GM21381 (cell line): Measurements from ENCODE around the gene SELENOS.

Source experiments
- ATAC-seq: cut with Tn5 transposase; IDR thresholded peaks from one replicate; pipeline ENCODE4 v1.9.1; 2021; ENCODE audit warnings: mild to moderate bottlenecking, moderate library complexity; ENCODE audit not compliant: unreplicated experiment

The SELENOS gene

DNA sequence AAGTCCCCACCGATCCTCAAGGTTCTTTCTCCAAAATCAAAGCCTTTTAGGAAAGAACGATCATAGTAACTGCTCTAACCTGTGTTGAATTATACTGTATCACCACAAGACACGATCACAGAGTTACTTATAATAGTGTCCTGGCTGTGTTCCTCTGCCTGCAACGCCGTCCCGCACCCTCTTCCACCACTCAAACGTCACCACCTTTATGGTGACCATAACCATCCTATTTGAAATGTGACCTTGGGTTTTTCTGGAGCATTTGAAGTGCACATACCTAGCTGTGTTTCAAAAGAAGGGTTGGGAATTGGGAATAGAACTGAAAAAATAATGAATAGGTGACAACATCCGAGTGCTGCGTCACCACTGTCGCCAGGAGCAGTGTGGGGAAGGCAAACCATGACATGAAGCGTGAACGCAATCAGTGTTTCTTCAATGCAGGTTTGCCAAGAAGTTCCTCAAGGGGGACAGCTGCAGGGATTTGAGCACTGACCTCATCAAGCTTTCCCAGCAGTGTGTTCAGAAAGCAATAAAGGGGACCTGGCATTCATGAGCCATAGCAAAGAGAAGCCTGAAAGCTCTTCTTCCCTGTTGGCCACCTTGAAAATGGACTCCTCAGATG is 769 bp upstream of the SELENOS start:
- no peak for ATAC-seq

- ATAC-seq, result peak; percentile 30
These were observed 716 bp downstream of the SELENOS start for GRCh38 chr15:101276501-101277037.

DNA sequence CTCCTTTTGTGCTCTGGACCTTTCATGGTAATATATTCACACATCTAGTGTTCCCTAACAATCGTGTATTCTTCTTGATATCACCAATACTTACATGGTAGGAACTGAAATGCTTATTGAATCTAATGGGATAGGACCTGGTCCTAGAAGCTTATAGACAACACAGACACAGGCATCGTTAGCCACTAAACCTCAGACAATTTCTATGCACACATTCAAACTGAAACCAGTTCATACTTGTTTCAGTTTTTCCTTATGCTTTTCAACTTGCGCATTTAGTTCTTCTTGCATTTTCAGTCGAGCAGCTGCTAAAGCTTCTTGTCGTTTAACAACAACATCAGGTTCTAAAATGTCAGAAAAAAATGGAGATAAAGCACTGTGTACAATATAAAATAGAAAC is 2.3 kb downstream of the SELENOS start:
- no peak for ATAC-seq

DNA sequence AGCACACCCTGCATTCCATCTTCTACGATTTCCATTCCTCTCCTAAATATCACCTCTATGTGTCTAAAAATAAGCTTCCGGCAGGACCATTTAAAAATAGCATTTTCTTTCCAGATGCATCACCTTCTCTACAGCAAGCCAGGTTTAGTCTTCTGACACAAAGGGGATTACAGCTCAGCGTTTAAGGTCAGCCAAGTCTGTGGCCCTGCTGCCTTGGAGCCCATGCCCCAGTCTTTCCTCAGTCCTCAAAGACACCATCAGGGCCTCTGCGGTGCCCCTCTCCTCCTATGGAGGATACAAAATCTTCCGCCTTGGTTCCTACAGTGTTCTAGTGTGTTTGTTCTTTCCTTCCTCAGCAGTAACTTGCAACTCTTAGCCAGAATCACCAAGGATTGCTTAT is 3.8 kb downstream of the SELENOS start:
- no peak for ATAC-seq

DNA sequence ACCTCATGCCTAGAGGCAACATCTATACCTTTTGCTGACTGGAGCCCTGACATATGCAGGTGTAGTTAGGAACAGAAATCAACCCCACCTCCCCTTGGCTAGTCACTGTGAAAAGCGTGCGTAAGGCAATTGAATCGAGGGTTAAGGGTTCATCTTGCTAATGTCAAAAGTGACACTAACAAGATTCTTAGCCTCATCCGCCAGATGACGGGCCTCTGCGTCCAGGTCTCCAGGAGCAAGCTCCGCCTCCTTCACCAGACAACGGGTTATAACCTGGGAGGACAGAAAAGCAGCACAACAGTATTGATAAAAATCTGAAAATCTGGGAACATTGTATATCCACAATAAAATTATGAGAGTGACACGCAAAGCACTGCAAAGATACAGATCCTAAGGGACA is 4.7 kb downstream of the SELENOS start:
- no peak for ATAC-seq

- ATAC-seq, result no peak
These were observed 7.6 kb downstream of the SELENOS start for GRCh38 chr15:101269479-101270223.

DNA sequence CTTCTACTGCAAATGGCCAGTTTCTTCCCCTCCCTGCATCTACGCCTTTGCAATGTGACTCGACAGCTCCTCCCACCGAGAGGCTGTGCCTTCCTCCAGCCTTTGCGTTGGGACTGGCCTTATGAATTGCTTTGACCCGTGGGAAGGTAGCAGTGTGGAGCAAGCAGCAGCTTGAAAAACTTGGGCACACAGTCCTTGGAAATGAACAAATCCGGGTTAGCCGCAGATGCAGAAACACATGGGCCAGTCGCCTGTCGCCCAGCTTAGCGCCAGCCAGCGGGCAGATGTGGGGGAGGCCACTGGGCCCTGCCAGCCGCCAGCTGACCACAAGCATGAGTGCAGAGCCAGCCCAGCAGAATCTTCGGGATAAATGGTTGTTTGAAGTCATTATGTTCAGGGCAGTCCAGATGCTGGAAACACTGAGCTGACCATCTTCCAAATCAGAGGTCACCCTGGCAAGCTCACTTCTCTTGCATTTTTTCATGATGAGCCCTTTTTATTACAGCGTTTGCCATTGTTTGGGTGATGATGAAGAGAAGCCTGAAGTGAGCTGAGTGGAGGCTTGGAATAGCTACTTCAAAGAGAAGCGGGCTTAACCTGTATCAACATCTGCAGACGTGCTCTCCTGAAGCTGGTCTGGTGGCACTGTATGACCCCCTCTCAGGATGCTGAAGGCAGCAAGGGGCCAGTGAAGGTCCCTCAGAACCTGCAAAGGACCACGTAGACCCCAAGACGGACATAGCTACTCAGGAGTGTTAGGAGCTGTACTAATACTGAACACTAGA is 9.8 kb downstream of the SELENOS start:
- ATAC-seq, result no peak

- ATAC-seq, result no peak
These were observed 10.5 kb downstream of the SELENOS start for GRCh38 chr15:101266787-101267186.

GRCh38 chr15:101266034-101266433 is 11.3 kb downstream of the SELENOS start:
- ATAC-seq, result no peak

DNA sequence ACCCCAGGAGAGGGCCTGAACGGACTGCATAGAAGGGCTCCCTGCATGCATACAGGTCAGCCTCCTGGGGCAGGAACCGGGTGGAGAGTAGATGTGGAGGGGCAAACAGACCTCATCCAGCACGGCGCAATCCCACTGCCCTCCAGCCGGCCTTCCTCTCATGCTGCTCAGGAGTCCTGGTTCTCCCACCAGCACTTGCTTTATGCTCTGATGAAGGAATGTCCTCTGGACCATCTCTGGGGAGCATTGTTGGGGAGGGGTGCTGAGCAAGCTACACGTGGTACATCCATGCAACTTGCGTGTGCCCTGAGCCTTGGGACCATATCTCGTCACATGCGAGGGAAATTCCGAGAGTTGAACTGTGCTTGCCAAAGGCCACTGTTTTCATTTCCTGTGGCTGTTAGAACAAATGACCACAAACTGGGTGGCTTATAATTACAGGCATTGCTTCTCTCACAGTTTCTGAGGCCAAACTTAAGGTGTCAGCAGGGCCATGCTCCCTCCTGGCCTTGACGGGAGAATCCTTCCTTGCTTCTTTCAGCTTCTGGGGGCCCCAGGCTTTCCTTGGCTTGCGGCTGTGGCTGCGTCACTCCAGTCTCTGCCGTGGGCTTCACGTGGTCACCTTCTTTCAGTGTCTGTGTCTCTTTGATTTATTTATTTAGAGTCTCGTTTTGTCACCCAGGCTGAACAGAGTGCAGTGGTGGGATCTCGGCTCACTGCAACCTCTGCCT is 12.2 kb downstream of the SELENOS start:
- no peak for ATAC-seq

- no peak for ATAC-seq
These were observed 13.3 kb downstream of the SELENOS start for GRCh38 chr15:101264011-101264410.

GRCh38 chr15:101262551-101262950 is 14.7 kb downstream of the SELENOS start:
- ATAC-seq, result no peak

DNA sequence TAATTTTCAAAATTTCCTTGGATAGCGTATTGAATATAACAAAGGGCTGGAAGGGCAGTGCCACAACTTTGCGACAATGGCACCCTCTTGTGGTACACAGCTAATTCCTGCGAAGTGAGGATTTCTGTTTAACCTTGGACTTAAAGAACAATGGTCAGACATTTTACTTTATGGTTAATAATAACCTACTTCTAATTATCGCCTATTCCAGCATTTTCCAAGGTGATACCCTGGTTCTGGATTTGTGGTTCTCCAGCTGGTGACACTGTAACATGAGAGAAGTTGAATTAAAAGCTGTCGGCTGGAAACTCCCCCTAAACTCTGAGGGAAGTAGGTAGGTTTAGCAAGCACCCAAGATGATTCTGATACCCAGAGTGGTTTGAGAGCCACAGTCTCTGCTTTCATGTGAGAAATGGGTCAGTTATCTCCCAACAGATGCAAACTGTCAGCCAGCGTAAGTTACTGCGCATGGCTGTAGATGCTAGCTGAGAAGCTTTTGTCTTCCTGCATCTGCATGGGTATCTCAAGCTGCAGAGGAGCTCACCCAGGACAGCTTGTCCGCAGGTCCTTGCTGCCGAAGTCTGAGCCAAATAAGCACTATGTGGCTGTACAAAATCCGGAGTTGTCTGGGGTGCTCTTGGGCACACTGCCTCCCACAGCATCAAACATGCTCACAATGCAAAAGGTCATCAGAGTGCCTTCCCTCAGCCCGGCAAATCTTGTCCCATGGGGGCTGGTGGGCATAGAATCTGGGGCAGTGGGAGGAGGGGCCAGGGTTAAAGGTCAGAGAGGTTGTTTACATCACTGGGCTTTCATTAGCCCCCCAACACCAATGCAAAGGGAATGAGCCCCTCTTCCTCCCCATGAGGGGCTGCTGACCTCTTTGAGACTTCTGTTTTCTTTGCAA is 18.8 kb downstream of the SELENOS start:
- no peak for ATAC-seq

- ATAC-seq, result no peak
These were observed 20.5 kb downstream of the SELENOS start for GRCh38 chr15:101256757-101257156.

GRCh38 chr15:101255615-101256241 is 21.6 kb downstream of the SELENOS start:
- ATAC-seq, result no peak

DNA sequence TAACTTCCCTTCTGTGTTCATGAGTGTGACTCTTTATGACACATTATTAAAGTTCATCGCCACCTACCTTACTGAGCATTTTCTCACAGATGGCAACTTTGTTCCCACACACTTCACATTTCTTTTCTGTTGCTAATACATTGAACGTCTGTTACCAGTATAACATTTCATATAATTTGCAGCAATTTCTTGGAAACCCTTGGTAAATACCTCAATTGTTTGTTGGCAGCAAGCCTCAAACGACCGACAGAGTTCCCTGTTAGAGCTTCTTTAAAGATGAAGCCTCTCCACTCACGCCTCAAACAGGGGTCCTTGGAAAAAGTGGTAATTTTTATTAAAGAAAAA is 22.3 kb downstream of the SELENOS start:
- ATAC-seq, result no peak

- ATAC-seq, result no peak
These were observed 22.9 kb downstream of the SELENOS start for GRCh38 chr15:101254157-101255050.

DNA sequence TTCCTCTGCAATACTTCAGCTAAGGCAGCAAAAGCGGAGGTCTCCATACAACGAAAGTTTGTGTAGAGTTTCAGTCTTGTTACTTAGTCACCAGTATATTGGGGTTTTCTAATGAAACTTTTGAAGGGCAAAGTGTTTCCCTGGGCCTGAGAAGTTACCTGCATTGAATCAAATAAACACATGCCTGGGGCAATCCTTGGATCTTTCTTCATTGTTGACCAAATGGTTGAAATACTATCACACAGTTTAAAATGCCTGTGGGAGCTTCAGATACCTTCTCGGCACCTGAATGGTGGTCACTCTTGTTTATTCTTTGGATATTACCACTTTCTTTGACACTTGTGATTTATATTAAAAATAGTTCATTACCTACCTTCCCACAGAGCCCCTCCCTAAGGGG is 24.4 kb downstream of the SELENOS start:
- no peak for ATAC-seq
